HCT116 (cell line): ENCODE data around the gene FAM221A.

Experiments used
- CEBPB ChIP-seq: IDR thresholded peaks from 2 replicates; pipeline ENCODE4 v1.6.1; 2012; ENCODE audit warnings: low read depth
- CTCF ChIP-seq, 3 experiments: fragments of 200-600 bp in 1 of 3; sonication (generic) in 1 of 3; IDR thresholded peaks in 2 of 3; conservative IDR thresholded peaks in 1 of 3; 2 replicates each; pipeline ENCODE4 v1.5.1; 2012 to 2017; ENCODE audit warnings: low read depth in 2 of 3, low read length in 2 of 3, antibody characterized with exemption in 1 of 3, borderline replicate concordance in 1 of 3, control low read depth in 1 of 3, mild to moderate bottlenecking in 1 of 3, mixed read lengths in 1 of 3, mixed run types in 1 of 3, moderate library complexity in 1 of 3; ENCODE audit not compliant: insufficient read depth in 1 of 3
- EZH2 ChIP-seq: fragments of 200-600 bp; sonication (generic); IDR thresholded peaks from 2 replicates; pipeline ENCODE4 v1.6.1; 2017; ENCODE audit warnings: antibody characterized with exemption, mixed run types
- EZH2phosphoT487 ChIP-seq: fragments of 200-600 bp; IDR thresholded peaks from 2 replicates; pipeline ENCODE4 v1.6.1; 2018; ENCODE audit warnings: antibody characterized with exemption, borderline replicate concordance
- MAX ChIP-seq: IDR thresholded peaks from 2 replicates; pipeline ENCODE4 v1.6.1; 2012
- POLR2A ChIP-seq: IDR thresholded peaks from 2 replicates; pipeline ENCODE4 v1.7.0; 2011; ENCODE audit warnings: borderline replicate concordance; ENCODE audit not compliant: insufficient read depth, insufficient read length; ENCODE audit errors: extremely low read depth
- POLR2AphosphoS5 ChIP-seq: IDR thresholded peaks from 2 replicates; pipeline ENCODE4 v1.6.1; 2011; ENCODE audit warnings: mild to moderate bottlenecking, low read depth, low read length, moderate library complexity
- RAD21 ChIP-seq: IDR thresholded peaks from 2 replicates; pipeline ENCODE4 v1.6.1; 2012; ENCODE audit warnings: low read depth, mild to moderate bottlenecking
- SIN3A ChIP-seq: IDR thresholded peaks from 2 replicates; pipeline ENCODE4 v1.6.1; 2012; ENCODE audit warnings: low read depth
- SP1 ChIP-seq: IDR thresholded peaks from 2 replicates; pipeline ENCODE4 v1.6.1; 2012; ENCODE audit warnings: low read depth
- YY1 ChIP-seq: IDR thresholded peaks from 2 replicates; pipeline ENCODE4 v1.6.1; 2011; ENCODE audit warnings: low read length, low read depth, moderate library complexity, mild to moderate bottlenecking; ENCODE audit not compliant: insufficient replicate concordance; ENCODE audit errors: extremely low read depth
- ZBTB33 ChIP-seq: IDR thresholded peaks from 2 replicates; pipeline ENCODE4 v1.6.1; 2011; ENCODE audit warnings: mild to moderate bottlenecking, low read length, moderate library complexity; ENCODE audit not compliant: insufficient replicate concordance; ENCODE audit errors: extremely low read depth
- ZFX ChIP-seq: fragments of 450-650 bp; IDR thresholded peaks from 2 replicates; pipeline ENCODE4 v1.6.1; 2017

GRCh38 chr7:23685731-23686130, 5.7 kb downstream of the FAM221A start:
- no peak for TF ChIP-seq MAX
- TF ChIP-seq CTCF (IDR thresholded peaks at IDR 0.05 in 2 of 3, conservative IDR thresholded peaks at IDR 0.05 in 1 of 3; ENCODE audit: borderline replicate concordance in 1 of 3, insufficient read depth in 1 of 3, low read depth in 2 of 3, low read length in 2 of 3), result no peak
- TF ChIP-seq SIN3A, result no peak
- TF ChIP-seq POLR2A, result no peak
- TF ChIP-seq ZBTB33, result no peak
- no peak for TF ChIP-seq POLR2AphosphoS5
- TF ChIP-seq EZH2, result no peak
- no peak for TF ChIP-seq RAD21
- no peak for TF ChIP-seq CEBPB
- TF ChIP-seq ZFX, result no peak
- no peak for TF ChIP-seq YY1
- TF ChIP-seq SP1, result no peak
- TF ChIP-seq EZH2phosphoT487, result no peak
